ENCODE data around the gene PRICKLE1.

The PRICKLE1 gene

GRCh38 chr12:42587601-42588523 lies 1.7 kb downstream of the PRICKLE1 start:
- no peak for TF ChIP-seq CTCF (IDR thresholded peaks at IDR 0.05; ENCODE audit: unreplicated experiment in 3 of 3)
- H3K4me3 Mint-ChIP-seq, result peak overlapping the region; percentile 92 to 94 (median 92)
- peaks cover 3% of the 10 kb centered on the region for H3K27me3 Mint-ChIP-seq (ENCODE audit: low read depth)
- H3K27ac Mint-ChIP-seq, result peak overlapping the region; percentile 92 to 96 (median 93)
- H3K4me1 Mint-ChIP-seq, result peaks cover 55% of the 10 kb centered on the region
- no peaks in the 10 kb centered on the region for H3K9me3 Mint-ChIP-seq
- no peaks in the 10 kb centered on the region for H3K36me3 Mint-ChIP-seq (ENCODE audit: low read depth)

GRCh38 chr12:42586268-42586667 lies 3.3 kb downstream of the PRICKLE1 start:
- no peaks in the 10 kb centered on the region for H3K36me3 Mint-ChIP-seq (ENCODE audit: low read depth)
- peaks cover 3% of the 10 kb centered on the region for H3K27me3 Mint-ChIP-seq (ENCODE audit: low read depth)
- H3K27ac Mint-ChIP-seq, result peak overlapping the region; percentile 43 to 96 (median 88)
- peaks cover 68% of the 10 kb centered on the region for H3K4me1 Mint-ChIP-seq
- no peak for TF ChIP-seq CTCF (IDR thresholded peaks at IDR 0.05; ENCODE audit: unreplicated experiment in 3 of 3)
- no peaks in the 10 kb centered on the region for H3K9me3 Mint-ChIP-seq
- H3K4me3 Mint-ChIP-seq, result peak overlapping the region; percentile 51 to 94 (median 84)

GRCh38 chr12:42585841-42586216 lies 3.7 kb downstream of the PRICKLE1 start:
- peak overlapping the region; percentile 43 to 96 (median 88) for H3K27ac Mint-ChIP-seq
- H3K9me3 Mint-ChIP-seq, result no peaks in the 10 kb centered on the region
- peaks cover 3% of the 10 kb centered on the region for H3K27me3 Mint-ChIP-seq (ENCODE audit: low read depth)
- TF ChIP-seq CTCF (IDR thresholded peaks at IDR 0.05; ENCODE audit: unreplicated experiment in 3 of 3), result no peak
- H3K36me3 Mint-ChIP-seq (ENCODE audit: low read depth), result no peaks in the 10 kb centered on the region
- peak overlapping the region; percentile 51 to 94 (median 84) for H3K4me3 Mint-ChIP-seq
- peaks cover 68% of the 10 kb centered on the region for H3K4me1 Mint-ChIP-seq

- H3K9me3 Mint-ChIP-seq, result no peaks in the 10 kb centered on the region
- H3K27me3 Mint-ChIP-seq (ENCODE audit: low read depth), result peaks cover 3% of the 10 kb centered on the region
- H3K4me1 Mint-ChIP-seq, result peaks cover 67% of the 10 kb centered on the region
- no peak for TF ChIP-seq CTCF (IDR thresholded peaks at IDR 0.05; ENCODE audit: unreplicated experiment in 3 of 3)
- H3K27ac Mint-ChIP-seq, result peak overlapping the region; percentile 88 to 96 (median 93)
- H3K36me3 Mint-ChIP-seq (ENCODE audit: low read depth), result no peaks in the 10 kb centered on the region
- peak overlapping the region; percentile 31 to 94 (median 84) for H3K4me3 Mint-ChIP-seq
These were observed 4.2 kb downstream of the PRICKLE1 start for GRCh38 chr12:42585154-42585840.

GRCh38 chr12:42584651-42585111 lies 4.9 kb downstream of the PRICKLE1 start:
- Mint-ChIP-seq H3K27me3 (ENCODE audit: low read depth) (peaks cover 3% of the 10 kb centered on the region), H3K27ac (peak overlapping the region; percentile 93 to 96 (median 94)), H3K36me3 (ENCODE audit: low read depth) (no peaks in the 10 kb centered on the region), H3K4me3 (peak overlapping the region; percentile 54 to 94 (median 84)), H3K4me1 (peaks cover 66% of the 10 kb centered on the region), H3K9me3 (no peaks in the 10 kb centered on the region)
- TF ChIP-seq CTCF (IDR thresholded peaks at IDR 0.05; ENCODE audit: unreplicated experiment in 3 of 3), result no peak

Measured in nephron (organoid).